Tibial nerve (tissue), 3 donors: ENCODE results near the gene ING1.

ENCODE experiments used
- EP300 ChIP-seq, 2 donors: sonication (generic); formaldehyde crosslinking; IDR thresholded peaks; one replicate each; pipeline ENCODE4 v1.6.1; 2017; ENCODE audit warnings: antibody characterized with exemption in 2 of 2, mild to moderate bottlenecking in 1 of 2
- POLR2A ChIP-seq, 2 donors: fragments of 450-650 bp; IDR thresholded peaks; one replicate each; pipeline ENCODE4 v1.6.1; 2017; ENCODE audit warnings: antibody characterized with exemption in 2 of 2, mild to moderate bottlenecking in 2 of 2, moderate library complexity in 2 of 2

GRCh38 chr13:110700186-110700585 is 13.3 kb upstream of the ING1 start:
- TF ChIP-seq EP300 (IDR thresholded peaks at IDR 0.05): no peak
- no peak for TF ChIP-seq POLR2A (IDR thresholded peaks at IDR 0.05)
